ENCODE results near the gene ARHGAP22. TPM values are rescaled to one million over a fixed set of nuclear protein-coding genes. Genes with fewer than 3 reads are reported as not detected.
A peak's percentile ranks its signal among the peaks of the same experiment; 100 is the strongest.

ARHGAP22 gene
- total RNA-seq, 1 donor: 60.2 TPM

- no peak for DNase-seq (ENCODE audit: low read depth)
- TF ChIP-seq, protein P1, sequence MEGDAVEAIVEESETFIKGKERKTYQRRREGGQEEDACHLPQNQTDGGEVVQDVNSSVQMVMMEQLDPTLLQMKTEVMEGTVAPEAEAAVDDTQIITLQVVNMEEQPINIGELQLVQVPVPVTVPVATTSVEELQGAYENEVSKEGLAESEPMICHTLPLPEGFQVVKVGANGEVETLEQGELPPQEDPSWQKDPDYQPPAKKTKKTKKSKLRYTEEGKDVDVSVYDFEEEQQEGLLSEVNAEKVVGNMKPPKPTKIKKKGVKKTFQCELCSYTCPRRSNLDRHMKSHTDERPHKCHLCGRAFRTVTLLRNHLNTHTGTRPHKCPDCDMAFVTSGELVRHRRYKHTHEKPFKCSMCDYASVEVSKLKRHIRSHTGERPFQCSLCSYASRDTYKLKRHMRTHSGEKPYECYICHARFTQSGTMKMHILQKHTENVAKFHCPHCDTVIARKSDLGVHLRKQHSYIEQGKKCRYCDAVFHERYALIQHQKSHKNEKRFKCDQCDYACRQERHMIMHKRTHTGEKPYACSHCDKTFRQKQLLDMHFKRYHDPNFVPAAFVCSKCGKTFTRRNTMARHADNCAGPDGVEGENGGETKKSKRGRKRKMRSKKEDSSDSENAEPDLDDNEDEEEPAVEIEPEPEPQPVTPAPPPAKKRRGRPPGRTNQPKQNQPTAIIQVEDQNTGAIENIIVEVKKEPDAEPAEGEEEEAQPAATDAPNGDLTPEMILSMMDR (IDR thresholded peaks at IDR 0.05; ENCODE audit: insufficient read depth, low read length): no peak
- H3K4me3 ChIP-seq (ENCODE audit: low read depth, low read length): no peak overlapping the region
Measured at GRCh38 chr10:48577158-48577557, 27.7 kb downstream of the ARHGAP22 start.

DNA sequence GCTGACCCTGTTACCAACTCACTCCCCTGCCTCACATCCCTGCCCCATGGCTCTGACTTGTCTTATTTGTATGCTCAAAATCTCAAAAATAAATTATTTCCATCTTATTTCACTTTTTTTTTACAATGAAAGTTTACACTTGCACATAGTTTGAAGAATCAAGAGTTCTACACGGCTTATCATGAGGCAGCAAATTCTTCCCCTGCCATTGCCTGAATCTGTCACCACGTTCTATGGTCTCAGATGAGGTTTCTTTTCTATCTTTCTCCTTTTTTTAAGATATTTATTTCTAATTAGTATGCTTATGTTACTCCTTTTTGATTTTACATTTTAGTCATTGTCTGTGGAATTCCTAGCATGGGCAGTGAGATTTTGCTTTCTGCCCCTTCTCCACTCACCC, 28.4 kb downstream of the ARHGAP22 start:
- DNase-seq (ENCODE audit: low read depth): no peak
- no peak overlapping the region for H3K4me3 ChIP-seq (ENCODE audit: low read depth, low read length)
- TF ChIP-seq, protein P1 (IDR thresholded peaks at IDR 0.05; ENCODE audit: insufficient read depth, low read length): no peak

GRCh38 chr10:48575901-48576300, 29.0 kb downstream of the ARHGAP22 start:
- no peak for DNase-seq (ENCODE audit: low read depth)
- no peak overlapping the region for H3K4me3 ChIP-seq (ENCODE audit: low read depth, low read length)
- TF ChIP-seq, protein P1 (IDR thresholded peaks at IDR 0.05; ENCODE audit: insufficient read depth, low read length): no peak

DNA sequence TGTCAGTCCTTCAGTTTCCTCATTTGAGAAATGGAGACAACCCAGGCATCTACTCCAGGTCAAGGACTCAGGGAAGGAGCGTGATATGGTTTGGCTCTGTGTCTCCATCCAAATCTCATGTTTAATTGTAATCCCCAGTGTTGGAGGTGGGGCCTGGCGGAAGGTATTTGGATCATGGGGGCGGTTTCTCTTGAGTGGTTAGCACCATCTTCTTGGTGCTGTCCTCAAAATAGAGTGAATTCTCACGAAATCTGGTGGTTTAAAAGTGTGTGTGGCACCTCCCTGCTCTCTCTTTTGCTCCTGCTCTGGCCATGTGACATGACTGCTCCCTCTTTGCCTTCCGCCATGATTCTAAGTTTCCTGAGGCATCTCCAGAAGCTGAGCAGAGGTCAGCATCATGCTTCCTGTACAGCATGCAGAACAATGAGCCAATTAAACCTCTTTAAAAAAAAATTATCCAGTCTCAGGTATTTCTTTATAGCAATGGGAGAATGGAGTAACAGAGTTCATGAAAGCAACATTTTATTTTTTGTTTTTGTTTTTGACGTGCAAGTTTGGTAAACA, 30.0 kb downstream of the ARHGAP22 start:
- TF ChIP-seq, protein P1 (IDR thresholded peaks at IDR 0.05; ENCODE audit: insufficient read depth, low read length): no peak
- DNase-seq (ENCODE audit: low read depth): no peak
- H3K4me3 ChIP-seq (ENCODE audit: low read depth, low read length): no peak overlapping the region

GRCh38 chr10:48574322-48574796, 30.5 kb downstream of the ARHGAP22 start:
- no peak for DNase-seq (ENCODE audit: low read depth)

GRCh38 chr10:48573045-48573444, 31.8 kb downstream of the ARHGAP22 start:
- no peak overlapping the region for H3K4me3 ChIP-seq (ENCODE audit: low read depth, low read length)
- TF ChIP-seq, protein P1 (IDR thresholded peaks at IDR 0.05; ENCODE audit: insufficient read depth, low read length): no peak
- DNase-seq (ENCODE audit: low read depth): no peak

More at GRCh38 chr10:48574322-48574796, 30.5 kb downstream of the ARHGAP22 start:
- TF ChIP-seq, protein P1 (IDR thresholded peaks at IDR 0.05; ENCODE audit: insufficient read depth, low read length): no peak
- no peak overlapping the region for H3K4me3 ChIP-seq (ENCODE audit: low read depth, low read length)

DNA sequence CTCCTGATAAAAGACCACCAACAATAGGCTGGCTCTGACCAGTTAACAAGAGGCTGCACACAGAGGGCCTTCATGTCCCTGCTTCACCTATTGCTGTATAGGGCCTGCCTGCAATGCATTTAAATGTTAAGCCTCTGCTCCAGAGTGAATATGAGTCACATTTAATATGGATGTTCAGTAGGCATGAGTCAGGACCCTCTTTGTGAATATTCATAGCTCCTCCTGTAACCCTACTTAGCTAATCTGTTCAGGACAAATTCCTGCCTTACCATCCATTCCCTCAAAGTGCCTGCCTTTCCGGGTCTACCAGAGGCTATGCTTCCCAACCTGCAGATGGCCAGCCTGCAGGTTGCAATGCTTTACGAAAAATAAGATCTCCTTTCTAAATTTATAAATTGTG, 32.5 kb downstream of the ARHGAP22 start:
- H3K4me3 ChIP-seq (ENCODE audit: low read depth, low read length): no peak overlapping the region
- TF ChIP-seq, protein P1 (IDR thresholded peaks at IDR 0.05; ENCODE audit: insufficient read depth, low read length): no peak
- DNase-seq (ENCODE audit: low read depth): peak; percentile 57
